HepG2 (cell line): ENCODE measurements around the gene ADAMTS16. TPM values are rescaled to one million over a fixed set of nuclear protein-coding genes. Genes with fewer than 3 reads are reported as not detected.

Experiments used
- ARHGAP35 ChIP-seq: sonication (generic); formaldehyde crosslinking; IDR thresholded peaks from 2 replicates; pipeline ENCODE4 v1.9.0; 2022; ENCODE audit warnings: mild to moderate bottlenecking, inconsistent platforms, moderate library complexity, missing genetic modification reagents, borderline replicate concordance
- ATF2 ChIP-seq: sonication (generic); formaldehyde crosslinking; IDR thresholded peaks from 2 replicates; pipeline ENCODE4 v1.4.0; 2020; ENCODE audit warnings: missing genetic modification reagents
- BCL3 ChIP-seq: sonication (generic); formaldehyde crosslinking; IDR thresholded peaks from 2 replicates; pipeline ENCODE4 v1.5.1; 2020; ENCODE audit warnings: mild to moderate bottlenecking, missing genetic modification reagents, moderate library complexity
- CHD4 ChIP-seq: fragments of 200-600 bp; sonication (generic); IDR thresholded peaks from 2 replicates; pipeline ENCODE4 v1.7.0; 2017; ENCODE audit warnings: mild to moderate bottlenecking, low read length, borderline replicate concordance
- MAFF ChIP-seq: IDR thresholded peaks from 2 replicates; pipeline ENCODE4 v1.6.1; 2011; ENCODE audit warnings: low read depth, low read length, improper control_type of control experiment
- NFE2L1 ChIP-seq: sonication (generic); formaldehyde crosslinking; IDR thresholded peaks from 2 replicates; pipeline ENCODE4 v1.4.0; 2020; ENCODE audit warnings: missing genetic modification reagents, mild to moderate bottlenecking, borderline replicate concordance
- PREB ChIP-seq: sonication (generic); formaldehyde crosslinking; IDR thresholded peaks from 2 replicates; pipeline ENCODE4 v1.4.0; 2020; ENCODE audit warnings: missing genetic modification reagents
- SP5 ChIP-seq: IDR thresholded peaks from 2 replicates; pipeline ENCODE4 v1.6.1; 2016; ENCODE audit warnings: low read depth, borderline replicate concordance
- TAF1 ChIP-seq: sonication (generic); formaldehyde crosslinking; IDR thresholded peaks from 2 replicates; pipeline ENCODE4 v1.4.0; 2020; ENCODE audit warnings: missing genetic modification reagents
- ZBTB46 ChIP-seq: sonication (generic); formaldehyde crosslinking; IDR thresholded peaks from 2 replicates; pipeline ENCODE4 v1.4.0; 2020; ENCODE audit warnings: mild to moderate bottlenecking, missing genetic modification reagents, borderline replicate concordance
- ZFAT ChIP-seq: sonication (generic); formaldehyde crosslinking; conservative IDR thresholded peaks from 2 replicates; pipeline ENCODE4 v1.8.1; 2023; ENCODE audit warnings: missing genetic modification reagents, inconsistent platforms
- ZNF326 ChIP-seq: sonication (generic); formaldehyde crosslinking; IDR thresholded peaks from 2 replicates; pipeline ENCODE4 v1.4.0; 2020; ENCODE audit warnings: missing genetic modification reagents, borderline replicate concordance
- ZNF34 ChIP-seq: sonication (generic); formaldehyde crosslinking; IDR thresholded peaks from 2 replicates; pipeline ENCODE4 v1.4.0; 2020; ENCODE audit warnings: mild to moderate bottlenecking, missing genetic modification reagents, borderline replicate concordance
- ZNF354B ChIP-seq: sonication (generic); formaldehyde crosslinking; IDR thresholded peaks from 2 replicates; pipeline ENCODE4 v1.8.0; 2022; ENCODE audit warnings: mild to moderate bottlenecking, missing genetic modification reagents
- ZNF644 ChIP-seq: IDR thresholded peaks from 2 replicates; pipeline ENCODE4 v1.6.1; 2016; ENCODE audit warnings: low read depth
- ZUFSP ChIP-seq: sonication (generic); formaldehyde crosslinking; IDR thresholded peaks from 2 replicates; pipeline ENCODE4 v1.9.0; 2021; ENCODE audit warnings: missing genetic modification reagents, mild to moderate bottlenecking, borderline replicate concordance
- polyA plus RNA-seq, 8 experiments: library from polyadenylated mRNA; depleted of rRNA in 3 of 8; stranded (reverse) in 7 of 8; unstranded in 1 of 8; fragments of >200 nt; fragmentation: Illumina TruSeq in 4 of 8; extraction: Trizol in 4 of 8; gene quantifications; 2 replicates each; pipeline versions ENCODE4 v1.2.1 to v1.2.3, GENCODE V29; 2011 to 2016; ENCODE audit warnings: low read depth in 4 of 8, missing spikeins in 1 of 8, mixed read lengths in 1 of 8; ENCODE audit not compliant: insufficient read depth in 1 of 8
- total RNA-seq, 5 experiments: library from RNA; depleted of rRNA; stranded (reverse); fragments of >200 nt; fragmentation: Illumina TruSeq; extraction: Trizol; gene quantifications; 2 replicates each; pipeline ENCODE4 v1.2.3, GENCODE V29; 2016; ENCODE audit warnings: low read depth in 1 of 5
- TF ChIP-seq, protein P1 (sequence below): sonication (generic); formaldehyde crosslinking; IDR thresholded peaks from 2 replicates; pipeline ENCODE4 v1.5.0; 2020; ENCODE audit warnings: mild to moderate bottlenecking, missing genetic modification reagents
- TF ChIP-seq, protein P2 (sequence below): sonication (generic); formaldehyde crosslinking; IDR thresholded peaks from 2 replicates; pipeline ENCODE4 v1.9.0; 2022; ENCODE audit warnings: missing genetic modification reagents, mild to moderate bottlenecking, borderline replicate concordance

ADAMTS16 gene
- total and polyA plus RNA-seq, 2 of the 13 experiments (the other 11 are each of a cell fraction or from before 2014, with no cell fraction given) = 0.02 to 0.03 TPM

GRCh38 chr5:5350101-5350500 is 210.0 kb downstream of the ADAMTS16 start (continued):
- 0 out of 2 replicates have a peak, but pooled peaks have one; percentile 20 for TF ChIP-seq BCL3
- TF ChIP-seq ZUFSP (CRISPR knock-in tag) = no peak
- no peak for TF ChIP-seq ZNF354B
- TF ChIP-seq NFE2L1 = no peak
- TF ChIP-seq ARHGAP35 = no peak
- TF ChIP-seq ZBTB46 (CRISPR knock-in tag) = no peak
- no peak for TF ChIP-seq ATF2
- TF ChIP-seq ZNF644 (CRISPR knock-in tag) = no peak; the same call in 1 of the 2 replicates
- TF ChIP-seq ZNF326 (CRISPR knock-in tag) = no peak
- TF ChIP-seq ZFAT (CRISPR knock-in tag) = no peak
- TF ChIP-seq MAFF = no peak
- TF ChIP-seq, protein P1, sequence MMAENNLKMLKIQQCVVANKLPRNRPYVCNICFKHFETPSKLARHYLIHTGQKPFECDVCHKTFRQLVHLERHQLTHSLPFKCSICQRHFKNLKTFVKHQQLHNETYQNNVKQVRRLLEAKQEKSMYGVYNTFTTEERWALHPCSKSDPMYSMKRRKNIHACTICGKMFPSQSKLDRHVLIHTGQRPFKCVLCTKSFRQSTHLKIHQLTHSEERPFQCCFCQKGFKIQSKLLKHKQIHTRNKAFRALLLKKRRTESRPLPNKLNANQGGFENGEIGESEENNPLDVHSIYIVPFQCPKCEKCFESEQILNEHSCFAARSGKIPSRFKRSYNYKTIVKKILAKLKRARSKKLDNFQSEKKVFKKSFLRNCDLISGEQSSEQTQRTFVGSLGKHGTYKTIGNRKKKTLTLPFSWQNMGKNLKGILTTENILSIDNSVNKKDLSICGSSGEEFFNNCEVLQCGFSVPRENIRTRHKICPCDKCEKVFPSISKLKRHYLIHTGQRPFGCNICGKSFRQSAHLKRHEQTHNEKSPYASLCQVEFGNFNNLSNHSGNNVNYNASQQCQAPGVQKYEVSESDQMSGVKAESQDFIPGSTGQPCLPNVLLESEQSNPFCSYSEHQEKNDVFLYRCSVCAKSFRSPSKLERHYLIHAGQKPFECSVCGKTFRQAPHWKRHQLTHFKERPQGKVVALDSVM (CRISPR knock-in tag) = no peak
- no peak for TF ChIP-seq PREB (CRISPR knock-in tag)
- no peak for TF ChIP-seq TAF1 (CRISPR knock-in tag)
- no peak; the same call in 1 of the 2 replicates for TF ChIP-seq ZNF34 (CRISPR knock-in tag)
- TF ChIP-seq, protein P2, sequence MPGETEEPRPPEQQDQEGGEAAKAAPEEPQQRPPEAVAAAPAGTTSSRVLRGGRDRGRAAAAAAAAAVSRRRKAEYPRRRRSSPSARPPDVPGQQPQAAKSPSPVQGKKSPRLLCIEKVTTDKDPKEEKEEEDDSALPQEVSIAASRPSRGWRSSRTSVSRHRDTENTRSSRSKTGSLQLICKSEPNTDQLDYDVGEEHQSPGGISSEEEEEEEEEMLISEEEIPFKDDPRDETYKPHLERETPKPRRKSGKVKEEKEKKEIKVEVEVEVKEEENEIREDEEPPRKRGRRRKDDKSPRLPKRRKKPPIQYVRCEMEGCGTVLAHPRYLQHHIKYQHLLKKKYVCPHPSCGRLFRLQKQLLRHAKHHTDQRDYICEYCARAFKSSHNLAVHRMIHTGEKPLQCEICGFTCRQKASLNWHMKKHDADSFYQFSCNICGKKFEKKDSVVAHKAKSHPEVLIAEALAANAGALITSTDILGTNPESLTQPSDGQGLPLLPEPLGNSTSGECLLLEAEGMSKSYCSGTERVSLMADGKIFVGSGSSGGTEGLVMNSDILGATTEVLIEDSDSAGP (CRISPR knock-in tag) = no peak
- TF ChIP-seq SP5 (CRISPR knock-in tag) = 0 out of 2 replicates have a peak, but pooled peaks have one; percentile 20
- TF ChIP-seq CHD4 = no peak
